Neural cell (in vitro differentiated cells): ENCODE measurements around the gene ZDHHC14. TPM values are rescaled to one million over a fixed set of nuclear protein-coding genes. Genes with fewer than 3 reads are reported as not detected.

Source experiments
- H2AFZ ChIP-seq: fragments of 200-600, 300-800 bp; sonication (generic), shearing (Covaris generic); 2 replicates; pipeline ENCODE4 v1.6.0; 2014; ENCODE audit warnings: low read depth, mild to moderate bottlenecking, antibody characterized with exemption, low read length, moderate library complexity
- H3F3A ChIP-seq: fragments of 200-600 bp; shearing (Covaris generic); 2 replicates; pipeline ENCODE4 v1.6.1; 2016; ENCODE audit warnings: mild to moderate bottlenecking, moderate library complexity, mixed read lengths, antibody characterized with exemption, low read length; ENCODE audit not compliant: insufficient read depth, poor library complexity, severe bottlenecking
- H3K27ac ChIP-seq: fragments of 200-600, 300-800 bp; sonication (generic), shearing (Covaris generic); 2 replicates; pipeline ENCODE4 v1.5.1; 2014; ENCODE audit warnings: mild to moderate bottlenecking, low read length, moderate library complexity
- H3K27me3 ChIP-seq: fragments of 300-800, 200-600 bp; sonication (generic), shearing (Covaris generic); 2 replicates; pipeline ENCODE4 v1.6.0; 2014; ENCODE audit warnings: mild to moderate bottlenecking, low read depth, low read length, moderate library complexity; ENCODE audit not compliant: insufficient read depth
- H3K36me3 ChIP-seq: fragments of 300-800, 200-600 bp; sonication (generic), shearing (Covaris generic); 2 replicates; pipeline ENCODE4 v1.5.1; 2014; ENCODE audit warnings: mild to moderate bottlenecking, antibody characterized with exemption, low read length, moderate library complexity; ENCODE audit not compliant: insufficient read depth
- H3K4me2 ChIP-seq: fragments of 300-800, 200-600 bp; sonication (generic), shearing (Covaris generic); 2 replicates; pipeline ENCODE4 v1.6.0; 2014; ENCODE audit warnings: mild to moderate bottlenecking, low read length
- H3K4me3 ChIP-seq: fragments of 300-800, 200-600 bp; sonication (generic), shearing (Covaris generic); 2 replicates; pipeline ENCODE4 v1.5.1; 2014; ENCODE audit warnings: mild to moderate bottlenecking, low read length, moderate library complexity
- H3K79me2 ChIP-seq: fragments of 200-600 bp; shearing (Covaris generic); replicated peaks from 2 replicates; pipeline ENCODE4 v1.6.0; 2014; ENCODE audit warnings: mild to moderate bottlenecking, low read length, moderate library complexity; ENCODE audit not compliant: insufficient read depth
- H3K9ac ChIP-seq: fragments of 300-800, 200-600 bp; sonication (generic), shearing (Covaris generic); 2 replicates; pipeline ENCODE4 v1.6.1; 2016; ENCODE audit warnings: mild to moderate bottlenecking, low read length, mixed read lengths
- H3K9me2 ChIP-seq: fragments of 200-600 bp; shearing (Covaris generic); 2 replicates; pipeline ENCODE4 v1.6.1; 2016; ENCODE audit warnings: mild to moderate bottlenecking, low read length, mixed read lengths; ENCODE audit not compliant: insufficient read depth
- H3K9me3 ChIP-seq: fragments of 200-600, 300-800 bp; sonication (generic), shearing (Covaris generic); 2 replicates; pipeline ENCODE4 v1.6.1; 2016; ENCODE audit warnings: mild to moderate bottlenecking, mixed run types, low read length, moderate library complexity, mixed read lengths
- H4K20me1 ChIP-seq: fragments of 200-600 bp; shearing (Covaris generic); 2 replicates; pipeline ENCODE4 v1.6.1; 2016; ENCODE audit warnings: mild to moderate bottlenecking, mixed run types; ENCODE audit not compliant: insufficient read depth
- EP300 ChIP-seq: fragments of 450-650 bp; conservative IDR thresholded peaks from 2 replicates; pipeline ENCODE4 v1.6.1; 2014; ENCODE audit warnings: antibody characterized with exemption, mild to moderate bottlenecking, moderate library complexity; ENCODE audit not compliant: poor library complexity, severe bottlenecking
- MXI1 ChIP-seq: fragments of 450-650 bp; conservative IDR thresholded peaks from 2 replicates; pipeline ENCODE4 v1.6.1; 2014; ENCODE audit warnings: antibody characterized with exemption, mild to moderate bottlenecking; ENCODE audit not compliant: poor library complexity, severe bottlenecking
- POLR2AphosphoS5 ChIP-seq: IDR thresholded peaks from 2 replicates; pipeline ENCODE4 v1.6.1; 2012
- RAD21 ChIP-seq: fragments of 450-650 bp; conservative IDR thresholded peaks from 2 replicates; pipeline ENCODE4 v1.6.1; 2014; ENCODE audit warnings: antibody characterized with exemption, mild to moderate bottlenecking, moderate library complexity
- REST ChIP-seq: IDR thresholded peaks from 2 replicates; pipeline ENCODE4 v1.6.1; 2012; ENCODE audit warnings: borderline replicate concordance
- SMC3 ChIP-seq: fragments of 450-650 bp; conservative IDR thresholded peaks from 2 replicates; pipeline ENCODE4 v1.6.1; 2014; ENCODE audit warnings: antibody characterized with exemption, mild to moderate bottlenecking, moderate library complexity; ENCODE audit not compliant: poor library complexity
- TAF1 ChIP-seq: IDR thresholded peaks from 2 replicates; pipeline ENCODE4 v1.6.1; 2012; ENCODE audit warnings: low read depth
- polyA plus RNA-seq: library from polyadenylated mRNA; depleted of rRNA; stranded (reverse); fragments of >200 nt; gene quantifications from 2 replicates; pipeline ENCODE4 v1.2.3, GENCODE V29; 2014
- TF ChIP-seq, protein P1 (sequence below): fragments of 450-650 bp; IDR thresholded peaks from 2 replicates; pipeline ENCODE4 v1.5.1; 2014; ENCODE audit warnings: antibody characterized with exemption, mild to moderate bottlenecking, moderate library complexity; ENCODE audit not compliant: poor library complexity, severe bottlenecking

Gene ZDHHC14
- polyA plus RNA-seq, 1 donor from 2014 or later = 4.1 TPM

- peak overlapping the region; percentile 46 for H3K9ac ChIP-seq
These were observed 132.1 kb downstream of the ZDHHC14 start for GRCh38 chr6:157513004-157513603.

GRCh38 chr6:157513619-157514485 lies 132.9 kb downstream of the ZDHHC14 start:
- H3K36me3 ChIP-seq = no peaks in the 10 kb centered on the region
- no peak overlapping the region for H3K9ac ChIP-seq
- peak overlapping the region; percentile 56 for H3K4me2 ChIP-seq
- H3K4me3 ChIP-seq = peak overlapping the region; percentile 38
- H3K27me3 ChIP-seq = no peaks in the 10 kb centered on the region
- no peak overlapping the region for H2AFZ ChIP-seq
- no peaks in the 10 kb centered on the region for H3F3A ChIP-seq
- H4K20me1 ChIP-seq = no peaks in the 10 kb centered on the region
- no peaks in the 10 kb centered on the region for H3K79me2 ChIP-seq
- H3K9me3 ChIP-seq = no peaks in the 10 kb centered on the region
- no peaks in the 10 kb centered on the region for H3K9me2 ChIP-seq
- TF ChIP-seq REST (no peak), SMC3 (no peak), EP300 (no peak), POLR2AphosphoS5 (no peak), TAF1 (no peak), RAD21 (no peak), MXI1 (no peak)
- H3K27ac ChIP-seq = peak overlapping the region; percentile 72

More at GRCh38 chr6:157513004-157513603, 132.1 kb downstream of the ZDHHC14 start:
- Histone ChIP-seq H4K20me1 (no peaks in the 10 kb centered on the region), H3K9me2 (no peaks in the 10 kb centered on the region), H3K4me2 (peak overlapping the region; percentile 56), H3K36me3 (no peaks in the 10 kb centered on the region), H3K79me2 (no peaks in the 10 kb centered on the region), H3K9me3 (no peaks in the 10 kb centered on the region), H3K27me3 (no peaks in the 10 kb centered on the region), H3K27ac (peak overlapping the region; percentile 72), H3F3A (no peaks in the 10 kb centered on the region), H3K4me3 (peak overlapping the region; percentile 38), H2AFZ (no peak overlapping the region)
- TF ChIP-seq, protein P1, sequence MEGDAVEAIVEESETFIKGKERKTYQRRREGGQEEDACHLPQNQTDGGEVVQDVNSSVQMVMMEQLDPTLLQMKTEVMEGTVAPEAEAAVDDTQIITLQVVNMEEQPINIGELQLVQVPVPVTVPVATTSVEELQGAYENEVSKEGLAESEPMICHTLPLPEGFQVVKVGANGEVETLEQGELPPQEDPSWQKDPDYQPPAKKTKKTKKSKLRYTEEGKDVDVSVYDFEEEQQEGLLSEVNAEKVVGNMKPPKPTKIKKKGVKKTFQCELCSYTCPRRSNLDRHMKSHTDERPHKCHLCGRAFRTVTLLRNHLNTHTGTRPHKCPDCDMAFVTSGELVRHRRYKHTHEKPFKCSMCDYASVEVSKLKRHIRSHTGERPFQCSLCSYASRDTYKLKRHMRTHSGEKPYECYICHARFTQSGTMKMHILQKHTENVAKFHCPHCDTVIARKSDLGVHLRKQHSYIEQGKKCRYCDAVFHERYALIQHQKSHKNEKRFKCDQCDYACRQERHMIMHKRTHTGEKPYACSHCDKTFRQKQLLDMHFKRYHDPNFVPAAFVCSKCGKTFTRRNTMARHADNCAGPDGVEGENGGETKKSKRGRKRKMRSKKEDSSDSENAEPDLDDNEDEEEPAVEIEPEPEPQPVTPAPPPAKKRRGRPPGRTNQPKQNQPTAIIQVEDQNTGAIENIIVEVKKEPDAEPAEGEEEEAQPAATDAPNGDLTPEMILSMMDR = no peak
- TF ChIP-seq RAD21 (peak; percentile 24), POLR2AphosphoS5 (peak; percentile 87), SMC3 (peak; percentile 33), TAF1 (no peak), REST (peak; percentile 57), EP300 (peak; percentile 91)
